VCaP (cell line): Measurements from ENCODE around the gene BBX.

Experiments
- H3K27ac ChIP-seq: fragments of 450-650 bp; 2 replicates; pipeline ENCODE4 v1.5.1; 2017
- CTCF ChIP-seq: fragments of 450-650 bp; conservative IDR thresholded peaks from 2 replicates; pipeline ENCODE4 v1.5.1; 2017; ENCODE audit warnings: mild to moderate bottlenecking, moderate library complexity

BBX gene

DNA sequence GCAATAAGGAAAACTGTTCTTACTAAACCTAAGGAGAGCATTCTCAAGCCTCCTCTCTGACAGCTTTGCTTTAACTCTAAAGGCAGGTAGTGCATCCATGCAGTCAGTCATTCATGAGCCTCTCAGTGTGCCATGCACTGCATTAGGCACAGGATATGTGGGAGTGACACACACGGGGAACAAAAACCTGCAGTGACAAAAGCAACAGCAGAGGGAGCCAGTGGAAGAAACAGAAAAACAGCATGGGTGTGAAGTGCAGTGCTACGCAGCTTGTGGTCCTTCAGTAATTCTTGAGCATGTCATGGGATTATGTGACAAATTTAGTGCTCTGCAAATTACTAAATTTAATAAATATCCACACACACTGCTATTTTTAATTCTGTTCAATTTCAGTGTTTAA, 230.7 kb downstream of the BBX start:
- peak; percentile 77 for TF ChIP-seq CTCF
- H3K27ac ChIP-seq: no peak overlapping the region

GRCh38 chr3:107753976-107754375, 231.2 kb downstream of the BBX start:
- TF ChIP-seq CTCF: no peak
- no peak overlapping the region for H3K27ac ChIP-seq

DNA sequence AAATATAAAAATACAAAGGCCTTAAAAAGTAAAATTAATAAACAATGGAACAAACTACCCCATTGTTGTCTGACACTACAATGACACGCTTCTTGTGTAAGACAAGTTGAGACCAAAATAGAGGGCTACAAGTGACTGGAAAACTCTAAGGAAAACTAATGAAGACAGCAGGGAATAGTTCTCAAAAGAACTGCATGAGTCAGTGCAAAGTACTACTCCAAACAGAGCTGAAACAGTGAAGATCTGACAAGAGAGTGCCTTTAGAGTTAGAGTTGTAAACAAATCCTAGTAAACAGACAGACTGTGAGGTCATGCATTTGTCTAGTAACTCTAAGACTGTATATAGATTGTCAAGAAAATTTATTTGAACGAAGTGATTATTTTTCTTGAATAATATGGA, 233.9 kb downstream of the BBX start:
- TF ChIP-seq CTCF: no peak

DNA sequence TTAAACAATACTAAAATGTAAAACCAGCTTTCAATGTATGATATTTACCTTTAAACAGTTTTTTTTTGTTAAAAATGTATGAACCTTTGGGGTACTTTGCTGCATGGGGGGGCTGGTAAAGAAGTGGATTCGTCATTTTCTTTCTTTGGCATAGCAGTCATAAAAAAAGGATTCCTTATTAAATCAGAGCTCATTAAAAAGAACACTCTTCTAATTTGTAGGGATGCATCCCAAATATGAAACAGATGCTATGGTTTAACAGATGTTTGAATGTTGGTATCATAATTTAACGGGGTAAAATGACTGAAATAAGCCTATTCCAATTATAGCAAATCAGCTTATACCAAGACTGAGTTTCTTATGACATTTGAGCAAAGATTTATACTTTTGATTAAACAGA, 234.4 kb downstream of the BBX start:
- no peak for TF ChIP-seq CTCF
- H3K27ac ChIP-seq: no peak overlapping the region

More for the DNA sequence above, 233.9 kb downstream of the BBX start:
- H3K27ac ChIP-seq: no peak overlapping the region

- no peak overlapping the region for H3K27ac ChIP-seq
- TF ChIP-seq CTCF: no peak
Observed at GRCh38 chr3:107760144-107760543, 237.4 kb downstream of the BBX start.

- TF ChIP-seq CTCF: no peak
Observed at GRCh38 chr3:107761391-107761790, 238.6 kb downstream of the BBX start.

DNA sequence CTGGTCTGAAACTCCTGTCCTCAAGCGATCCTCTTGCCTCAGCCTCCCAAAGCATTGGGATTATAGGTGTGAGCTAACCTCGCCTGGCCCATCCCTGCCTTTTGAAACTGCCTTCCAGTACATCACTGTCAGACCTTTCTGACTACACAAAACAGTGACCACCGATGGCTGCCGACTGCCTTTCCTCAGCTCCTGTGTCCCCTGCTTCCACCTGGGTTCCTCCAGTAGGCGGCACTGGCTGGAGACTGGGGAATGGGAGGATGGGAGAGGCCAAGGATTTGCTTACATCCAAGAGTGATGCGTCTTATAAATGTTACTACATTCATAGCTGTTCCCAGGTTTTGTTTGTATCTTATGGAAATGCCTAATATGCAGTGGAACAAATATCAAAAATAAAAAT, 242.8 kb downstream of the BBX start:
- TF ChIP-seq CTCF: no peak
- H3K27ac ChIP-seq: no peak overlapping the region

More at GRCh38 chr3:107761391-107761790, 238.6 kb downstream of the BBX start:
- peak overlapping the region; percentile 42; the same call in 1 of the 2 replicates for H3K27ac ChIP-seq
